ENCODE results near the gene PFKFB1. TPM values are rescaled to one million over a fixed set of nuclear protein-coding genes. Genes with fewer than 3 reads are reported as not detected.

The PFKFB1 gene
- total RNA-seq, 1 experiment from 2014 or later: 0.81 TPM

- intact Hi-C loops (cut with micrococcal nuclease): no loop called here
- ATAC-seq: no peak
- Histone ChIP-seq H3K9ac (ENCODE audit: low read length) (no peak overlapping the region), H3K4me2 (ENCODE audit: low read length) (no peak overlapping the region), H2AFZ (ENCODE audit: low read depth, low read length, poor library complexity, severe bottlenecking) (no peak overlapping the region), H3K4me1 (ENCODE audit: control insufficient read depth in 1 of 2, insufficient read depth in 2 of 2, low read length in 2 of 2) (no peaks in the 10 kb centered on the region), H3K79me2 (ENCODE audit: insufficient read depth, low read length) (no peaks in the 10 kb centered on the region), H4K20me1 (ENCODE audit: insufficient read depth) (no peaks in the 10 kb centered on the region), H3K9me3 (ENCODE audit: control insufficient read depth in 1 of 2, insufficient read depth in 1 of 2, low read depth in 1 of 2, low read length in 2 of 2) (no peaks in the 10 kb centered on the region), H3K9me2 (ENCODE audit: insufficient read depth) (no peaks in the 10 kb centered on the region), H3K27ac (ENCODE audit: low read depth, low read length) (no peak overlapping the region), H3K4me3 (replicated peaks in 1 of 2; ENCODE audit: low read depth in 1 of 2, low read length in 2 of 2) (no peak overlapping the region), H3K36me3 (ENCODE audit: control insufficient read depth in 1 of 2, insufficient read depth in 2 of 2, low read length in 2 of 2) (no peaks in the 10 kb centered on the region), H3K27me3 (ENCODE audit: insufficient read depth, low read length) (no peaks in the 10 kb centered on the region)
- DNase-seq (ENCODE audit: low read depth, low spot score): no peak
- no TSS peak for BruUV-seq (replicated peaks)
- TF ChIP-seq ATF3 (IDR thresholded peaks at IDR 0.05) (no peak), YY1 (IDR thresholded peaks at IDR 0.05; ENCODE audit: extremely low read depth, insufficient replicate concordance, low read depth, low read length) (no peak), ZNF274 (IDR thresholded peaks at IDR 0.05; ENCODE audit: low read depth, low read length) (no peak), ZBTB33 (IDR thresholded peaks at IDR 0.05; ENCODE audit: extremely low read depth, insufficient replicate concordance, low read length) (no peak), CBX3 (IDR thresholded peaks at IDR 0.05; ENCODE audit: low read depth) (no peak), EZH2 (IDR thresholded peaks at IDR 0.05) (no peak), POLR2A (IDR thresholded peaks at IDR 0.05; ENCODE audit: borderline replicate concordance, extremely low read depth, insufficient read depth, insufficient read length) (no peak), POLR2AphosphoS5 (IDR thresholded peaks at IDR 0.05; ENCODE audit: low read depth, low read length) (no peak), SRF (IDR thresholded peaks at IDR 0.05; ENCODE audit: low read depth) (no peak), EZH2phosphoT487 (IDR thresholded peaks at IDR 0.05; ENCODE audit: borderline replicate concordance) (no peak), CEBPB (IDR thresholded peaks at IDR 0.05; ENCODE audit: low read depth) (no peak), SIN3A (IDR thresholded peaks at IDR 0.05; ENCODE audit: low read depth) (no peak), JUND (IDR thresholded peaks at IDR 0.05) (no peak), FOSL1 (IDR thresholded peaks at IDR 0.05; ENCODE audit: low read depth) (no peak)
- ChIA-PET RAD21 (ENCODE audit: low non-redundant PET in 1 of 2, low total read pairs in 2 of 2, uncharacterized antibody in 2 of 2, unreplicated experiment in 2 of 2) (no interaction called here), POLR2A (no interaction called here), CTCF (no interaction called here)
These were observed 59.9 kb downstream of the PFKFB1 start for GRCh38 chrX:54934058-54934457.

Data from HCT116 (cell line).